ENCODE results near the gene NUTM1.
"Not testable (repeated sequence)": the region's sequence is repeated elsewhere in the genome, so short reads cannot be mapped to it uniquely, and the experiment has no call there.

NUTM1 gene

GRCh38 chr15:34336991-34337556 lies 6.0 kb upstream of the NUTM1 start:
- peak; percentile 33 for DNase-seq

GRCh38 chr15:34337557-34338306 lies 5.4 kb upstream of the NUTM1 start, which contains the start of gene SLC12A6:
TSS of gene SLC12A6 (minus strand) at chr15:34337781. CDS start at chr15:34336680, 1,101 bp downstream.
- DNase-seq, result peak; percentile 93

GRCh38 chr15:34338347-34338746 lies 4.8 kb upstream of the NUTM1 start:
- DNase-seq, result no peak

GRCh38 chr15:34339946-34340345 lies 3.2 kb upstream of the NUTM1 start:
- no peak for DNase-seq

- no peak for DNase-seq
Measured at GRCh38 chr15:34341381-34342212, 1.5 kb upstream of the NUTM1 start.

GRCh38 chr15:34342213-34342736 lies 840 bp upstream of the NUTM1 start:
- not testable (repeated sequence) for DNase-seq

- no peak for DNase-seq
Measured at GRCh38 chr15:34347951-34348638, 5.0 kb downstream of the NUTM1 start.

GRCh38 chr15:34348735-34349300 lies 5.7 kb downstream of the NUTM1 start:
- no peak for DNase-seq

- DNase-seq, result no peak
Measured at GRCh38 chr15:34349769-34350168, 6.7 kb downstream of the NUTM1 start.

- not testable (repeated sequence) for DNase-seq
Measured at GRCh38 chr15:34352996-34353395, 9.9 kb downstream of the NUTM1 start.

- no peak for DNase-seq
Measured at GRCh38 chr15:34353627-34354026, 10.5 kb downstream of the NUTM1 start.

- DNase-seq, result no peak
Measured at GRCh38 chr15:34354286-34354685, 11.2 kb downstream of the NUTM1 start.

GRCh38 chr15:34355241-34355640 lies 12.1 kb downstream of the NUTM1 start:
- no peak for DNase-seq

GRCh38 chr15:34357653-34358052 lies 14.5 kb downstream of the NUTM1 start:
- DNase-seq, result no peak

GRCh38 chr15:34358367-34358766 lies 15.3 kb downstream of the NUTM1 start:
- DNase-seq, result no peak

- no peak for DNase-seq
Measured at GRCh38 chr15:34358948-34359347, 15.8 kb downstream of the NUTM1 start.

GRCh38 chr15:34359416-34359815 lies 16.3 kb downstream of the NUTM1 start:
- DNase-seq, result no peak

GRCh38 chr15:34360298-34360697 lies 17.2 kb downstream of the NUTM1 start:
- DNase-seq, result no peak

GRCh38 chr15:34361278-34361677 lies 18.2 kb downstream of the NUTM1 start:
- DNase-seq, result no peak

- no peak for DNase-seq
Measured at GRCh38 chr15:34362047-34362773, 19.1 kb downstream of the NUTM1 start.

GRCh38 chr15:34364041-34364440 lies 20.9 kb downstream of the NUTM1 start:
- no peak for DNase-seq

Measured in stimulated activated CD4-positive, alpha-beta T cell treated with anti-CD3 and anti-CD28 coated beads, Interleukin-15, amount 100 ng/mL, for 24 hours (primary cell).